ENCODE data around the gene UBA5.

- no peak for TF ChIP-seq CTCF (IDR thresholded peaks at IDR 0.05)
- no peak for TF ChIP-seq REST (IDR thresholded peaks at IDR 0.05; ENCODE audit: insufficient read depth in 1 of 2, low read depth in 2 of 2, low read length in 1 of 2)
- no peak for TF ChIP-seq POLR2AphosphoS5 (IDR thresholded peaks at IDR 0.05; ENCODE audit: low read depth, low read length)
- no peak for TF ChIP-seq SIN3A (IDR thresholded peaks at IDR 0.05; ENCODE audit: borderline replicate concordance, insufficient read depth, low read depth, low read length)
These were observed 10.0 kb upstream of the UBA5 start for GRCh38 chr3:132650153-132650552.
